Measurements from ENCODE around the gene FBXL7.
"Not testable (repeated sequence)": the region's sequence is repeated elsewhere in the genome, so short reads cannot be mapped to it uniquely, and the experiment has no call there.

The FBXL7 gene

DNA sequence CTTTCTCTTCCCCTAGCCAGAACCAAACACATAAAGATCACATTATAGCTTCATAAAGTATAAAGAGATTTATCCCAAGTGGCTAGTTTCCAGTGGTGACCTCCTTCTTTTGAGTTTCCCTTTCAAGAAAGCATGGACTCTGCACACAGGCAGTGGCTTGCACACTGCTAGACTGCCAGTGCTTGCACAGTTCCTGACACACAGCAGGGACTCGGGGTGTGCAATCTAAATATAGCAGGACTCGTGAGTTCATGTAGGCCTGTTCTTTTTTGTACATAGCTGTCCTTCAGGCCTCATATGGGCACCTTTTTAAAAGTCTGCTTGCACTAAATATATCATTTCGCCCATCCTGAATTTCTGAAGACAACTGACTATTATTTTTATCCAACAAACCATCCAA, 308.6 kb downstream of the FBXL7 start:
- no peak for DNase-seq (ENCODE audit: low read depth)

GRCh38 chr5:15819617-15820016, 319.6 kb downstream of the FBXL7 start:
- DNase-seq (ENCODE audit: low read depth) = no peak

DNA sequence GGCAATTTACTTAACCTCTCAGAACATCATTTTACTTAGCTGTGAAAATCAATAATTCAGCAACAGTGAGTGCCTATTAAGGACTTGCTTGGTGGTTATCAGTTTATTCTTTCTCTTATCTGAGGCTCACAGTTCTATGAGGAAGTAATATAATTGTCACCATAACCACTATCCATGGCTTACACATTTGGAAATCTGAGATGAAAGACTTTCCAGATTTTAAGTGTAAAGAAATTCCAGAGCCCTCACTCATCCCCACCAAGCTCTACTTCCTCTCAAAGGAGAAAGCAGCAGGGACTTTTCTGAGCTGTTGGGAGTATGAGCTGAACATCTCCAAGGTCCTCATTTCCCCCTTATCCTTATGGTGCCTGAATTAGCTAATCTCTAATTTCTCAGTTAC, 321.5 kb downstream of the FBXL7 start:
- no peak for DNase-seq (ENCODE audit: low read depth)

GRCh38 chr5:15823398-15823797, 323.4 kb downstream of the FBXL7 start:
- no peak for DNase-seq (ENCODE audit: low read depth)

DNA sequence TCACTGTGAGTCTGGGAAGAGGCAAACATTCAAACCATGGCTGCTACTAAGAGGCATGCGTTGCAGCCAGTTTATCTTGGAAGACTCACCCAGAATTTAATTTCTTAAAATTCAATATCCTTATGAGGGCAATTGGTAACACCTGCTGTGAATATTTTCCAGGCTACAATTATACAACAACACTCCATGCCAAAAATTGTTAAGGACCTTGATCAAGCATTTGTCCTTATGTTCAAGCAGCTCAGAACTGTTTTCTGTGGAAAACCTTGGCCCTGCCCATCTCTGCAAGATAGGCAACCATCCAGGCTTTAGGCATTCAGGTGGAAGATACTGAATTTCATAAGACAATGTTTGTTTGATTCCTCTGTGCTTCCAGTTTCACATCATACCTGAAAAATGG, 327.8 kb downstream of the FBXL7 start:
- DNase-seq (ENCODE audit: low read depth) = no peak

DNA sequence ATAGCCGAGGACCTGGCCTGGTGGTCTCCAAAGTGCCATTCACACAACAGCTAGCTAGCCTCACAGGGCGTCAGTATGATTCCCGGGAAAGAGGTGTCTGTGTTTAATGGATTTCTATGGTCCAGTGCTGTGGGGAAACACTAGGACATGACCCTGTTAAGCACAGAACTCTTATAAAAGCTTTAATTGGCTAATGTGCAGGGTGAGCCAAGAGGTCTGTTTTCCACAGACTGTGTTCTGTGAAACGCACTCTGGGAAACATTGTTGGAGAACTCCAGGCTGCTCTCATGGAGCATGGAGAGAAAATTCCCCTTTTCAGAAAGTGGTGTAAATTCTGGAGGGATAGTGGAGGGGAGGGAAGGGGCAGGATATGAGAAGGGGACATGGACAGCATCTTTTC, 331.4 kb downstream of the FBXL7 start:
- no peak for DNase-seq (ENCODE audit: low read depth)

- no peak for DNase-seq (ENCODE audit: low read depth)
Measured at GRCh38 chr5:15833365-15833764, 333.4 kb downstream of the FBXL7 start.

- DNase-seq (ENCODE audit: low read depth) = no peak
Measured at GRCh38 chr5:15834596-15835245, 334.7 kb downstream of the FBXL7 start.

DNA sequence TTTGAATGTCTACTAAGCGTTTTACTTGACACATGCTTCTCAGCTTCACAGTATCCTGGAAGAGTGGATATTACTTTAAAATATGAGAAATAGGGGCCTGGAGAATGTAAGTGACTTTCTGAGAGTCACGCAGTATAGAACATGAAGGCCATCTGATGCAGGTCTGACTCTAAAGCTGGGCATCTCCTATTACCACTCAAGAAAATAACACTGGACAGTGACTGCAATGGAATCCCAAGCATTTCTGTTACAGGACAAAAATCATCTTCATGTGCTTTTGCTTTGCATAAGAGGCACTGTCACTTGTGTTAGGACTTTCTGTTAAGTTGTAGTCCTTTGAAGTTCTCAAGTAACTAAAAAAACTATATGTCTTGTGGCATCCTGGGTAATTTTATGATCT, 335.5 kb downstream of the FBXL7 start:
- no peak for DNase-seq (ENCODE audit: low read depth)

DNA sequence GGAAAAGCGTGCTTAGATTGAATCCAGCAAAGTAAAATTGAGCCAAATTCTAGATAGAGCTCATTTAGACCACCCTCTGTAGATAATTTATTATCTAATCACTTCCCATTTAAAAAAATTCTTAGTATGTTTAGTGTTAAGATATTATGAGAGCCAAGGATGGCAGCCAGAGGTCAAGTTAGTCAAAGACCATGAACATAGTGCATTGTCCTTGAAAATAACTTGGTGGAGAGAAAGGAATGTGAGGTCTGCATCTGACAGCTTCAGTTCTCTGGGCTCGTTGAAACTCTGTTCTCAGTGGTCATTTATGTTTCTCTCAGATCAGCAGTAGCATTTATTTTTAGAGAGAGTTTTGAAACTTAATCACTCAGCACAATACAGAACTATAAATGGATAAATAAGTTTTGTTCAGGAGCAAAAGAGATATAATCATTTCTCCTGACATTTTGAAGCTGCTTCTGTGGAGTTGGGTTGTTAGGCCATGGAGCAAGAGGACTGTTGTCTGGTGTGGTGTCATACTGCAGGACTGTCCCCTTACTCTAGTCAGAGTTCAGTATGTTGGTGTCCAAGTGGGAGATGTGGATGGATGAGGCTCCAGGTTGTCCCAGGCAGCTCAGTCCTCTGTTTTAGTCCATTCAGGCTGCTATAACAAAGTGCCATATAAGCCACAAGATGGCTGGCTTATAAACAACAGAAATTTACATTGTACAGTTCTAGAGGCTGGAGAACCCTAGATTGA, 337.7 kb downstream of the FBXL7 start:
- DNase-seq (ENCODE audit: low read depth) = no peak

- no peak for DNase-seq (ENCODE audit: low read depth)
Measured at GRCh38 chr5:15844253-15844652, 344.3 kb downstream of the FBXL7 start.

DNA sequence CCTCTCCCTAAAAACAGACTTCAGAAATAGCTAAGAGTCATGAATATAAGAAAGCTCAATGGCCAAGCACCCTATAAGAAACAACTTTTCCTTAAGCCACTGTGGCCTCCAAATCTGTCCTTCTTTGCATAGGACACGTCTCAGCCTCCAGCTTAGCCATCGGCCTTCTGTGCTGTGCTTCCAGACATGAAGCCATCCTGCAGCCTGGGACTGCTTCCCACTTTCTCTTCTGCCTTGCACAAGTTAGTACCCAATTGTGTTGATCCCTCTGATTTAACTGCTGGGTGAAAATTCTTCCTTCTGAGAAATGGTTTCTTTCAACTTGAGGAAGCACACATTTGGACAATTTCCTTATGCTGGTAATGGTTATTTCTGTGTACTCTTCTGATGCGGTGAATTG, 344.9 kb downstream of the FBXL7 start:
- no peak for DNase-seq (ENCODE audit: low read depth)

DNA sequence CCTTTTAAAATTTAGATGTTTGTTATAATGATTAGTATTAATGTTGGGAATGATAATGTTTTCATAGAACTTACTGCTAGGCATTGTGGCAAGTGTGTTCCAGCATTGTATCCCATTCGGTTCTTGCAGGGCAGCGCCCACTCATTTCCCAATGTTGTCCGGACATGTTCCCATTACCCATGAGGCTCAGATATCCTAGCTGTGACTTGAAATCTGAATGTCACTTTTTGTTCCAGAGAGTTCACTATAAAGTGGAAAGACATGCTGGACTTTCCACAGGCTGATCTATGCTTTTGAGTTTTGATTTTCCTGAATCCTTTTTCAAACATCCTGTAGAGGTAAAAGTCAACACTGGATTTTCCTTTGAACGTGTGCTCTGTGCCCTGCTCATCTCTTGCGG, 350.6 kb downstream of the FBXL7 start:
- DNase-seq (ENCODE audit: low read depth) = no peak

DNA sequence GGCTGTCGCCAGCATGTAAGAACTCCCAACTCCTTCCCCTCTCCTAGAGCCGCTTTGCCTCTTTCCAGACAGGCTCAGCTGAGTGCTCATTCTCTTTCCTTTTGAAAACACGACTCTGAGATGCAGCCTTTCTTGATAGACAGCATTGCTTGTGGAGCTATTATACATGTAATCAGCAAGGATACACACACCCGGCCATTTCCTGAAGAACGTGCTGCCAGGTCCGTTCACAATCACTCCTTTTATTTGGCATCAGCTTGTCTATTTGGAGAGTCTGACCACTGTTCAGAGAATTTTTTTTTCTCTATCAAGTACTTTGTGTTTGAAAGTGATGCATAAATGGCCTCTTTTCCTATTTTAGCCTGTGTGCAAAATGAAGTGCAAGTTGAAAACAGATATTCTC, 351.0 kb downstream of the FBXL7 start:
- DNase-seq (ENCODE audit: low read depth) = no peak

DNA sequence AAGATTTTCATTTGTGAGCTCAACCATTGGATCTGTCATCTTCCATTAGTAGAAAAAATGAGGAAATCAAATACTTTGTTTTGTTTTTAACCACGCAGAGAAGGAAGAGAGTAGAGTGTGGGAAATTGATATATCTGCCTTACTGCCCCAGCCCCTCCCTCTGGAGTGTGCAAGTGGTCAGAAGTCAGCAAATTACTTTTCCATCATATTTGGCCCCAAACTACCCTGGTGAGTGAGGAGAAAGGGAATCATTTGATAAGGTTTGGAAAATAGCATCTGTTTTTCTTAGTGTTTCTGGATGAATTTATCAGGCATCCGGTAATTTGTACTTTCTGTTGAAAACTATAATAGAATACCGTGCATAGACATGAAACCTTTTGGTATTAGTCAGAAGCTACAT, 352.2 kb downstream of the FBXL7 start:
- no peak for DNase-seq (ENCODE audit: low read depth)

DNA sequence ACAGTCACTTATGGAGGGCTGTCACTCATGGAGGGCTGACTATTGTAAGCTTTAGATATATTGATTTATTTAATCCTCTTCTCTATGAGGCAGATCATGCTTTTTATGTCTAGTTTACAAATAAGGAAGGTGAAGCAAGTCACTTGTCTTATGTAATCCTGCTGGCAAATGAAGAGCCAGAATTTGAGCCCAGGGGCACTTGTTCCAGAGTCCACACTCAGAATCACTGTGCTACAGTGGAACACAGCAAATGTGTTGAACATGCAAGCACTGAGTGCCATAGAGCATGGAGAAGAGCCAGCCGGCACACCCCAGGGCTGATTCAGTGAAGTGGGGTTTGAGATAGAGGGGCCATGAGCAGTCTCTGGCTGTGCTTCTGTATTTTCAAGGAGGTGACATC, 353.0 kb downstream of the FBXL7 start:
- no peak for DNase-seq (ENCODE audit: low read depth)

- no peak for DNase-seq (ENCODE audit: low read depth)
Measured at GRCh38 chr5:15858326-15858725, 358.3 kb downstream of the FBXL7 start.

GRCh38 chr5:15864536-15865215, 364.7 kb downstream of the FBXL7 start:
- DNase-seq (ENCODE audit: low read depth) = no peak

DNA sequence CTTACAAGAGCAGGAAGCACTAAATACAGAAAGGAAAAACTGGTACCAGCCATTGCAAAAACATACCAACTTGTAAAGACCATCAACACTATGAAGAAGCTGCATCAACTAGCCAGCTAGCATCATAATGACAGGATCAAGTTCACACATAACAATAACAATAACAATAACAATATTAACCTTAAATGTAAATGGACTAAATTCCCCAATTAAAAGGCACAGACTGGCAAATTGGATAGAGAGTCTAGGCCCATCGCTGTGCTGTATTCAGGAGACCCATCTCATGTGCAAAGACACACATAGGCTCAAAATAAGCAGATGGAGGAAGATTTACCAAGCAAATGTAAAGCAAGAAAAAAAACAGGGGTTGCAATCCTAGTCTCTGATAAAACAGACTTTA, 372.3 kb downstream of the FBXL7 start:
- not testable (repeated sequence) for DNase-seq (ENCODE audit: low read depth)

- no peak for DNase-seq (ENCODE audit: low read depth)
Measured at GRCh38 chr5:15877914-15878313, 377.9 kb downstream of the FBXL7 start.

DNA sequence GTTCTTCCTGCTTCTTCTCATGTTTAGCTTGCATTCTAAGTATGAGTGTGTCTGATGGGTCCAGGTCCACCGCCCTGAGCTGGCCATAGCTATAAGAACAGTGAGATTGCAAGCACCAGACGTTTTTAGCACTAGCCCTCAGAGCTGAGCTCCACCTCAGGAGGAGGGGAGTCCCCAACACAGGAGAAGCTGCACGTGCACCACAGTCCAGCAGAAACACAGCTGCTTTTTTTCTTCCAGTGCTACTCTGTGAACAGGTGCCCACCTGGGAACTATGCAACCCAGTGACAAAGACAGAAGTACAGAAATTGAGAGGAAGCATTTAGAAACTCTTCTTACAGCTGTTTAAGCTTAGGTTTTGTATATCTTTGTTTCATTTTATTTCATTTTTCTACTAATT, 380.2 kb downstream of the FBXL7 start:
- no peak for DNase-seq (ENCODE audit: low read depth)

DNA sequence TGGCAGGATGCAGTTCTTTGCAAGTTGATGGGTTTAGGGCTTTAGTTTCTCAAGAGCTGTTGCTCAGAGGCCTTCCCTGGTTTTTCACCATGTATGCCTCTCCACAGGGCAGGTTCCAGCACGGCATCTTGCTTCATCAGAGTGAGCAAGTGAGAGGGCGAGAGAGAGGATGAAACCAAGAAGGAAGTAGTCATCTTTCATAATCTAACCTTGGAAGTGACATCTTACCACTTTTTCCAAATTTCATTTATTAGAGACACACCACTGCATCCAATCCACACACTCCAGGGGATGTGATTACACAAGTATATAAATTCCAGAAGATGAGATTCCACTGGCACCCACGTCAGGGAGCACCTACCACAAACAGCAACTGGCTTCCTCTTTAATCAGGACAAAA, 385.2 kb downstream of the FBXL7 start:
- DNase-seq (ENCODE audit: low read depth) = no peak

- DNase-seq (ENCODE audit: low read depth) = no peak
Measured at GRCh38 chr5:15886156-15886555, 386.2 kb downstream of the FBXL7 start.

Measured in T follicular helper cell (primary cell).